Measurements from ENCODE around the gene SPRN. TPM values are rescaled to one million over a fixed set of nuclear protein-coding genes. Genes with fewer than 3 reads are reported as not detected.

The SPRN gene
- total RNA-seq, 2 donors from 2014 or later = 0.09 to 1.2 TPM

GRCh38 chr10:133459454-133460207 lies 35.2 kb upstream of the SPRN start:
- intact Hi-C loops (cut with DNase I) = no loop called here
- Histone ChIP-seq H3K27ac (no peak overlapping the region), H3K36me3 (no peaks in the 10 kb centered on the region), H3K27me3 (replicated peaks; ENCODE audit: insufficient read depth) (no peaks in the 10 kb centered on the region), H3K4me1 (replicated peaks) (no peaks in the 10 kb centered on the region), H3K9me3 (no peaks in the 10 kb centered on the region), H3K4me3 (no peak overlapping the region)
- TF ChIP-seq POLR2A (IDR thresholded peaks at IDR 0.05) (no peak), POLR2AphosphoS5 (IDR thresholded peaks at IDR 0.05) (no peak), CTCF (IDR thresholded peaks at IDR 0.05) (no peak)
- WGBS = 70% methylated on average over 69 of the region's 81 CpGs
- DNase-seq (ENCODE audit: low spot score) = no peak

- H3K36me3 ChIP-seq = no peaks in the 10 kb centered on the region
- no peak overlapping the region for H3K4me3 ChIP-seq
- WGBS = 86% methylated on average over 21 of the region's 21 CpGs
- intact Hi-C loops (cut with DNase I) = no loop called here
- no peaks in the 10 kb centered on the region for H3K4me1 ChIP-seq (replicated peaks)
- no peaks in the 10 kb centered on the region for H3K9me3 ChIP-seq
- no peak overlapping the region for H3K27ac ChIP-seq
- no peak for TF ChIP-seq CTCF (IDR thresholded peaks at IDR 0.05)
- DNase-seq (ENCODE audit: low spot score) = peak; percentile 3
- no peaks in the 10 kb centered on the region for H3K27me3 ChIP-seq (replicated peaks; ENCODE audit: insufficient read depth)
Observed at GRCh38 chr10:133458710-133459453, 34.5 kb upstream of the SPRN start.

- Histone ChIP-seq H3K36me3 (no peaks in the 10 kb centered on the region), H3K27me3 (replicated peaks; ENCODE audit: insufficient read depth) (no peaks in the 10 kb centered on the region), H3K4me1 (replicated peaks) (no peaks in the 10 kb centered on the region), H3K4me3 (no peak overlapping the region), H3K9me3 (no peaks in the 10 kb centered on the region), H3K27ac (no peak overlapping the region)
- DNase-seq (ENCODE audit: low spot score) = no peak
- TF ChIP-seq CTCF (IDR thresholded peaks at IDR 0.05) = no peak
- intact Hi-C loops (cut with DNase I) = no loop called here
- WGBS = 91% methylated on average over 28 of the region's 40 CpGs
Observed at GRCh38 chr10:133458021-133458709, 33.7 kb upstream of the SPRN start.

- no peak overlapping the region for H3K27ac ChIP-seq
- DNase-seq (ENCODE audit: low spot score) = peak; percentile 3
- intact Hi-C loops (cut with DNase I) = no loop called here
- H3K4me3 ChIP-seq = no peak overlapping the region
- H3K4me1 ChIP-seq (replicated peaks) = no peaks in the 10 kb centered on the region
- no peak for TF ChIP-seq POLR2AphosphoS5 (IDR thresholded peaks at IDR 0.05)
- TF ChIP-seq CTCF (IDR thresholded peaks at IDR 0.05) = no peak
- H3K36me3 ChIP-seq = no peaks in the 10 kb centered on the region
- WGBS = 88% methylated on average over 20 of the region's 34 CpGs
- H3K9me3 ChIP-seq = no peaks in the 10 kb centered on the region
- H3K27me3 ChIP-seq (replicated peaks; ENCODE audit: insufficient read depth) = no peaks in the 10 kb centered on the region
Observed at GRCh38 chr10:133457100-133457841, 32.8 kb upstream of the SPRN start.
